Cardiac fibroblast (primary cell): ENCODE data around the gene CYB561D1.

Source experiments
- DNase-seq, 2 donors: peaks; one replicate each; pipeline versions ENCODE4 v3.0.0 to v3.0.0-alpha.2; 2010; ENCODE audit warnings: low read depth in 2 of 2
- H3K4me3 ChIP-seq, 2 donors: replicated peaks in 1 of 2; 1 replicate in 1 of 2; 2 replicates in 1 of 2; pipeline ENCODE4 v1.5.1; 2011; ENCODE audit warnings: low read depth in 2 of 2, low read length in 2 of 2, mild to moderate bottlenecking in 2 of 2, moderate library complexity in 1 of 2
- CTCF ChIP-seq: IDR thresholded peaks from one replicate; pipeline ENCODE4 v1.5.1; 2011; ENCODE audit warnings: low read depth, mild to moderate bottlenecking, low read length, inconsistent platforms

CYB561D1 gene

GRCh38 chr1:109481646-109482045 lies 12.2 kb upstream of the CYB561D1 start:
- H3K4me3 ChIP-seq = no peak overlapping the region
- no peak for DNase-seq
- TF ChIP-seq CTCF = no peak

- no peak for DNase-seq
- H3K4me3 ChIP-seq = no peak overlapping the region
- TF ChIP-seq CTCF = no peak
These were observed 11.7 kb upstream of the CYB561D1 start for GRCh38 chr1:109482242-109482641.

- no peak for TF ChIP-seq CTCF
- peak overlapping the region; percentile 50 to 56 for H3K4me3 ChIP-seq
- no peak for DNase-seq
These were observed 10.9 kb upstream of the CYB561D1 start for GRCh38 chr1:109482791-109483671.

GRCh38 chr1:109483672-109484518 lies 10.0 kb upstream of the CYB561D1 start, which contains the start of gene ATXN7L2:
Gene ATXN7L2, plus strand, starts transcription at chr1:109483905. Its CDS starts 49 bp downstream, at chr1:109483954.
- peak; percentile 91 to 95 for DNase-seq
- peak within 1 kb of the TSS; percentile 75 to 80 for H3K4me3 ChIP-seq
- TF ChIP-seq CTCF = no peak

- no peak for DNase-seq
- no peak for TF ChIP-seq CTCF
- peak overlapping the region; percentile 75 to 80 for H3K4me3 ChIP-seq
These were observed 9.3 kb upstream of the CYB561D1 start for GRCh38 chr1:109484519-109484975.

GRCh38 chr1:109485001-109485400 lies 8.9 kb upstream of the CYB561D1 start:
- H3K4me3 ChIP-seq = peak overlapping the region; percentile 75 to 80
- no peak for TF ChIP-seq CTCF
- no peak for DNase-seq
